HEK293 (cell line): ENCODE results near the gene TBX6.
A peak's percentile ranks its signal among the peaks of the same experiment; 100 is the strongest.

Source experiments
- BCL11A ChIP-seq: fragments of 450-650 bp; formaldehyde crosslinking; IDR thresholded peaks from 2 replicates; pipeline ENCODE4 v1.5.1; 2016; ENCODE audit warnings: low read depth, missing biosample characterization, missing genetic modification characterization
- GFI1B ChIP-seq: fragments of 450-650 bp; formaldehyde crosslinking; IDR thresholded peaks from 2 replicates; pipeline ENCODE4 v1.5.1; 2016; ENCODE audit warnings: missing biosample characterization, missing genetic modification characterization
- GLIS1 ChIP-seq: fragments of 450-650 bp; formaldehyde crosslinking; IDR thresholded peaks from 2 replicates; pipeline ENCODE4 v1.5.1; 2016; ENCODE audit warnings: missing biosample characterization, missing genetic modification characterization
- HOXD13 ChIP-seq: sonication (generic); formaldehyde crosslinking; IDR thresholded peaks from 2 replicates; pipeline ENCODE4 v1.8.0; 2022; ENCODE audit warnings: missing genetic modification reagents, borderline replicate concordance
- MEIS1 ChIP-seq: sonication (generic); formaldehyde crosslinking; IDR thresholded peaks from 2 replicates; pipeline ENCODE4 v1.8.1; 2022; ENCODE audit warnings: missing genetic modification reagents, mild to moderate bottlenecking, borderline replicate concordance
- SCRT1 ChIP-seq: fragments of 450-650 bp; formaldehyde crosslinking; IDR thresholded peaks from 2 replicates; pipeline ENCODE4 v1.5.1; 2016; ENCODE audit warnings: missing biosample characterization, missing genetic modification characterization, borderline replicate concordance
- SCRT2 ChIP-seq: fragments of 450-650 bp; formaldehyde crosslinking; IDR thresholded peaks from 2 replicates; pipeline ENCODE4 v1.5.1; 2016; ENCODE audit warnings: missing biosample characterization, missing genetic modification characterization
- TRIM28 ChIP-seq: IDR thresholded peaks from 2 replicates; pipeline ENCODE4 v1.6.1; 2011; ENCODE audit warnings: low read length, control low read depth, borderline replicate concordance
- ZBTB1 ChIP-seq: fragments of 450-650 bp; formaldehyde crosslinking; IDR thresholded peaks from 2 replicates; pipeline ENCODE4 v1.5.1; 2016; ENCODE audit warnings: missing biosample characterization, missing genetic modification characterization
- ZBTB21 ChIP-seq: fragments of 450-650 bp; formaldehyde crosslinking; IDR thresholded peaks from 2 replicates; pipeline ENCODE4 v1.5.1; 2017; ENCODE audit warnings: missing biosample characterization, missing genetic modification characterization
- ZBTB7A ChIP-seq: fragments of 450-650 bp; formaldehyde crosslinking; IDR thresholded peaks from 2 replicates; pipeline ENCODE4 v1.5.1; 2016; ENCODE audit warnings: low read depth, missing biosample characterization, missing genetic modification characterization
- ZFHX2 ChIP-seq: fragments of 450-650 bp; formaldehyde crosslinking; conservative IDR thresholded peaks from 2 replicates; pipeline ENCODE4 v1.5.1; 2016; ENCODE audit warnings: missing biosample characterization, missing genetic modification characterization
- ZFP37 ChIP-seq: fragments of 450-650 bp; formaldehyde crosslinking; IDR thresholded peaks from 2 replicates; pipeline ENCODE4 v1.5.1; 2016; ENCODE audit warnings: missing biosample characterization, missing genetic modification characterization
- ZNF114 ChIP-seq: fragments of 450-650 bp; formaldehyde crosslinking; IDR thresholded peaks from 2 replicates; pipeline ENCODE4 v1.5.0; 2017; ENCODE audit warnings: missing biosample characterization, missing genetic modification characterization
- ZNF155 ChIP-seq: fragments of 450-650 bp; formaldehyde crosslinking; IDR thresholded peaks from 2 replicates; pipeline ENCODE4 v1.5.1; 2016; ENCODE audit warnings: missing biosample characterization, missing genetic modification characterization
- ZNF211 ChIP-seq: fragments of 450-650 bp; formaldehyde crosslinking; IDR thresholded peaks from 2 replicates; pipeline ENCODE4 v1.5.1; 2016; ENCODE audit warnings: low read depth, missing biosample characterization, missing genetic modification characterization
- ZNF239 ChIP-seq: fragments of 450-650 bp; formaldehyde crosslinking; IDR thresholded peaks from 2 replicates; pipeline ENCODE4 v1.5.1; 2016; ENCODE audit warnings: missing biosample characterization, missing genetic modification characterization
- ZNF416 ChIP-seq: fragments of 450-650 bp; formaldehyde crosslinking; IDR thresholded peaks from 2 replicates; pipeline ENCODE4 v1.5.1; 2016; ENCODE audit warnings: missing biosample characterization, missing genetic modification characterization
- ZNF558 ChIP-seq: fragments of 450-650 bp; formaldehyde crosslinking; IDR thresholded peaks from 2 replicates; pipeline ENCODE4 v1.5.1; 2016; ENCODE audit warnings: missing biosample characterization, missing genetic modification characterization
- ZNF571 ChIP-seq: fragments of 450-650 bp; formaldehyde crosslinking; IDR thresholded peaks from 2 replicates; pipeline ENCODE4 v1.5.0; 2017; ENCODE audit warnings: missing biosample characterization, missing genetic modification characterization
- ZNF701 ChIP-seq: fragments of 450-650 bp; formaldehyde crosslinking; IDR thresholded peaks from 2 replicates; pipeline ENCODE4 v1.5.1; 2016; ENCODE audit warnings: missing biosample characterization, missing genetic modification characterization
- ZNF707 ChIP-seq: fragments of 450-650 bp; formaldehyde crosslinking; IDR thresholded peaks from 2 replicates; pipeline ENCODE4 v1.5.1; 2016; ENCODE audit warnings: missing biosample characterization, missing genetic modification characterization
- ZNF791 ChIP-seq: fragments of 450-650 bp; formaldehyde crosslinking; IDR thresholded peaks from 2 replicates; pipeline ENCODE4 v1.5.1; 2016; ENCODE audit warnings: missing biosample characterization, missing genetic modification characterization
- TF ChIP-seq, protein P1 (sequence below): fragments of 450-650 bp; formaldehyde crosslinking; IDR thresholded peaks from 2 replicates; pipeline ENCODE4 v1.5.1; 2016; ENCODE audit warnings: missing biosample characterization, missing genetic modification characterization
- TF ChIP-seq, protein P2 (sequence below): fragments of 450-650 bp; formaldehyde crosslinking; IDR thresholded peaks from 2 replicates; pipeline ENCODE4 v1.5.1; 2016; ENCODE audit warnings: missing biosample characterization, missing genetic modification characterization
- TF ChIP-seq, protein P3 (sequence below): fragments of 450-650 bp; formaldehyde crosslinking; IDR thresholded peaks from 2 replicates; pipeline ENCODE4; 2016; ENCODE audit warnings: missing biosample characterization, missing genetic modification characterization
- TF ChIP-seq, protein P4 (sequence below): fragments of 450-650 bp; formaldehyde crosslinking; IDR thresholded peaks from 2 replicates; pipeline ENCODE4 v1.5.1; 2017; ENCODE audit warnings: missing biosample characterization, mild to moderate bottlenecking, missing genetic modification characterization, moderate library complexity
- TF ChIP-seq, protein P5 (sequence below): fragments of 450-650 bp; formaldehyde crosslinking; IDR thresholded peaks from 2 replicates; pipeline ENCODE4 v1.5.1; 2016; ENCODE audit warnings: missing biosample characterization, missing genetic modification characterization
- TF ChIP-seq, protein P6 (sequence below): fragments of 450-650 bp; formaldehyde crosslinking; IDR thresholded peaks from 2 replicates; pipeline ENCODE4 v1.5.1; 2016; ENCODE audit warnings: missing biosample characterization, missing genetic modification characterization
- TF ChIP-seq, protein P7 (sequence below): fragments of 450-650 bp; formaldehyde crosslinking; IDR thresholded peaks from 2 replicates; pipeline ENCODE4 v1.5.1; 2017; ENCODE audit warnings: missing biosample characterization, missing genetic modification characterization

The TBX6 gene

DNA sequence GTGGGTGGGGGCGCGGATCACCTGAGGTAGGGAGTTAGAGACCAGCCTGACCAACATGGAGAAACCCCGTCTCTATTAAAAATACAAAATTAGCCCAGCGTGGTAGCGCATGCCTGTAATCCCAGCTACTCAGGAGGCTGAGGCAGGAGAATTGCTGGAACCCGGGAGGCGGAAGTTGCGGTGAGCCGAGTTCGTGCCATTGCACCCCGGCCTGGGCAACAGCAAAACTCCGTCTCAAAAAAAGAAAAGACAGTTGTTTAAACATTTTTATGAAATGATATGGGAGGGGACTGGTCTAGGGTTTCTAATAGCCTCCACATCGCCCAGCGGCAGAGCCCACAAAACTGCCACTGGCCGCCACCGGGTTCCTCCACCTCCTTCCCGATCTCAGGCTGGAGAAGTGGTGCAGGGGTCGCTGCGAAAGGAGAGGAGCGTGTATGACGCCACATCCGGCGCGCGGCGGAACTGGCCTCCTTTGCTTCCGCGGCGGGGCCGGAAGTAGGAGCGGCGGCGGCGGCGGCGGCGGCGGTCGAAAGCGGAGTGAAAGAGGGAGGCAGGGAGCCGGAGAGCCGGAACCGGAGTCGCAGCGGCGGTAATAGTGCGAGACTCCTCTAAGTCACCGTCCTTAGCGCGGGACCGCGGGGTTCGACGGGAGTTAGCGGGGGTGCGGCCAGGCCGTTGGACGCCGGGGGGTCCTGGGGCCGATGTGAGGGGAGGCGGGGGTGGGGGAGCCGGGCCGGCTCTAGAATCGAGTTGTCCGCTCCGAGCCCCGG lies 16.0 kb downstream of the TBX6 start, which contains the start of gene PPP4C (continued):
- TF ChIP-seq SCRT2 (tag by site-specific recombination) (no peak), ZNF701 (tag by site-specific recombination) (no peak), ZNF571 (tag by site-specific recombination) (no peak), ZFP37 (0 out of 2 replicates have a peak, but pooled peaks have one; percentile 22), MEIS1 (CRISPR knock-in tag) (no peak), GFI1B (tag by site-specific recombination) (no peak), ZNF707 (no peak), ZNF211 (tag by site-specific recombination) (no peak), ZNF114 (no peak), ZFHX2 (tag by site-specific recombination) (no peak), GLIS1 (tag by site-specific recombination) (peak; percentile 20; the same call in 1 of the 2 replicates), ZNF239 (tag by site-specific recombination) (no peak), BCL11A (tag by site-specific recombination) (no peak), TRIM28 (no peak), ZBTB21 (tag by site-specific recombination) (peak; percentile 97), SCRT1 (tag by site-specific recombination) (no peak), ZNF416 (no peak), ZBTB7A (tag by site-specific recombination) (no peak), ZNF155 (no peak), HOXD13 (no peak), ZNF791 (no peak), ZBTB1 (no peak), ZNF558 (tag by site-specific recombination) (no peak)
- TF ChIP-seq, protein P1, sequence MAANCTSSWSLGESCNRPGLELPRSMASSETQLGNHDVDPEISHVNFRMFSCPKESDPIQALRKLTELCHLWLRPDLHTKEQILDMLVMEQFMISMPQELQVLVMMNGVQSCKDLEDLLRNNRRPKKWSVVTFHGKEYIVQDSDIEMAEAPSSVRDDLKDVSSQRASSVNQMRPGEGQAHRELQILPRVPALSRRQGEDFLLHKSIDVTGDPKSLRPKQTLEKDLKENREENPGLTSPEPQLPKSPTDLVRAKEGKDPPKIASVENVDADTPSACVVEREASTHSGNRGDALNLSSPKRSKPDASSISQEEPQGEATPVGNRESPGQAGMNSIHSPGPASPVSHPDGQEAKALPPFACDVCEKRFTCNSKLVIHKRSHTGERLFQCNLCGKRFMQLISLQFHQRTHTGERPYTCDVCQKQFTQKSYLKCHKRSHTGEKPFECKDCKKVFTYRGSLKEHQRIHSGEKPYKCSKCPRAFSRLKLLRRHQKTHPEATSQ, result no peak
- TF ChIP-seq, protein P2, sequence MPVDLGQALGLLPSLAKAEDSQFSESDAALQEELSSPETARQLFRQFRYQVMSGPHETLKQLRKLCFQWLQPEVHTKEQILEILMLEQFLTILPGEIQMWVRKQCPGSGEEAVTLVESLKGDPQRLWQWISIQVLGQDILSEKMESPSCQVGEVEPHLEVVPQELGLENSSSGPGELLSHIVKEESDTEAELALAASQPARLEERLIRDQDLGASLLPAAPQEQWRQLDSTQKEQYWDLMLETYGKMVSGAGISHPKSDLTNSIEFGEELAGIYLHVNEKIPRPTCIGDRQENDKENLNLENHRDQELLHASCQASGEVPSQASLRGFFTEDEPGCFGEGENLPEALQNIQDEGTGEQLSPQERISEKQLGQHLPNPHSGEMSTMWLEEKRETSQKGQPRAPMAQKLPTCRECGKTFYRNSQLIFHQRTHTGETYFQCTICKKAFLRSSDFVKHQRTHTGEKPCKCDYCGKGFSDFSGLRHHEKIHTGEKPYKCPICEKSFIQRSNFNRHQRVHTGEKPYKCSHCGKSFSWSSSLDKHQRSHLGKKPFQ (tag by site-specific recombination), result no peak
- TF ChIP-seq, protein P3, sequence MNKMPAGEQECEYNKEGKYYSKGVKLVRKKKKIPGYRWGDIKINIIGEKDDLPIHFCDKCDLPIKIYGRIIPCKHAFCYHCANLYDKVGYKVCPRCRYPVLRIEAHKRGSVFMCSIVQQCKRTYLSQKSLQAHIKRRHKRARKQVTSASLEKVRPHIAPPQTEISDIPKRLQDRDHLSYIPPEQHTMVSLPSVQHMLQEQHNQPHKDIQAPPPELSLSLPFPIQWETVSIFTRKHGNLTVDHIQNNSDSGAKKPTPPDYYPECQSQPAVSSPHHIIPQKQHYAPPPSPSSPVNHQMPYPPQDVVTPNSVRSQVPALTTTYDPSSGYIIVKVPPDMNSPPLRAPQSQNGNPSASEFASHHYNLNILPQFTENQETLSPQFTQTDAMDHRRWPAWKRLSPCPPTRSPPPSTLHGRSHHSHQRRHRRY, result no peak
- TF ChIP-seq, protein P4, sequence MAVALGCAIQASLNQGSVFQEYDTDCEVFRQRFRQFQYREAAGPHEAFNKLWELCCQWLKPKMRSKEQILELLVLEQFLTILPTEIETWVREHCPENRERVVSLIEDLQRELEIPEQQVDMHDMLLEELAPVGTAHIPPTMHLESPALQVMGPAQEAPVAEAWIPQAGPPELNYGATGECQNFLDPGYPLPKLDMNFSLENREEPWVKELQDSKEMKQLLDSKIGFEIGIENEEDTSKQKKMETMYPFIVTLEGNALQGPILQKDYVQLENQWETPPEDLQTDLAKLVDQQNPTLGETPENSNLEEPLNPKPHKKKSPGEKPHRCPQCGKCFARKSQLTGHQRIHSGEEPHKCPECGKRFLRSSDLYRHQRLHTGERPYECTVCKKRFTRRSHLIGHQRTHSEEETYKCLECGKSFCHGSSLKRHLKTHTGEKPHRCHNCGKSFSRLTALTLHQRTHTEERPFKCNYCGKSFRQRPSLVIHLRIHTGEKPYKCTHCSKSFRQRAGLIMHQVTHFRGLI (tag by site-specific recombination), result no peak
- TF ChIP-seq, protein P5, sequence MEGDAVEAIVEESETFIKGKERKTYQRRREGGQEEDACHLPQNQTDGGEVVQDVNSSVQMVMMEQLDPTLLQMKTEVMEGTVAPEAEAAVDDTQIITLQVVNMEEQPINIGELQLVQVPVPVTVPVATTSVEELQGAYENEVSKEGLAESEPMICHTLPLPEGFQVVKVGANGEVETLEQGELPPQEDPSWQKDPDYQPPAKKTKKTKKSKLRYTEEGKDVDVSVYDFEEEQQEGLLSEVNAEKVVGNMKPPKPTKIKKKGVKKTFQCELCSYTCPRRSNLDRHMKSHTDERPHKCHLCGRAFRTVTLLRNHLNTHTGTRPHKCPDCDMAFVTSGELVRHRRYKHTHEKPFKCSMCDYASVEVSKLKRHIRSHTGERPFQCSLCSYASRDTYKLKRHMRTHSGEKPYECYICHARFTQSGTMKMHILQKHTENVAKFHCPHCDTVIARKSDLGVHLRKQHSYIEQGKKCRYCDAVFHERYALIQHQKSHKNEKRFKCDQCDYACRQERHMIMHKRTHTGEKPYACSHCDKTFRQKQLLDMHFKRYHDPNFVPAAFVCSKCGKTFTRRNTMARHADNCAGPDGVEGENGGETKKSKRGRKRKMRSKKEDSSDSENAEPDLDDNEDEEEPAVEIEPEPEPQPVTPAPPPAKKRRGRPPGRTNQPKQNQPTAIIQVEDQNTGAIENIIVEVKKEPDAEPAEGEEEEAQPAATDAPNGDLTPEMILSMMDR (tag by site-specific recombination), result peak; percentile 48; the same call in 1 of the 2 replicates
- TF ChIP-seq, protein P6, sequence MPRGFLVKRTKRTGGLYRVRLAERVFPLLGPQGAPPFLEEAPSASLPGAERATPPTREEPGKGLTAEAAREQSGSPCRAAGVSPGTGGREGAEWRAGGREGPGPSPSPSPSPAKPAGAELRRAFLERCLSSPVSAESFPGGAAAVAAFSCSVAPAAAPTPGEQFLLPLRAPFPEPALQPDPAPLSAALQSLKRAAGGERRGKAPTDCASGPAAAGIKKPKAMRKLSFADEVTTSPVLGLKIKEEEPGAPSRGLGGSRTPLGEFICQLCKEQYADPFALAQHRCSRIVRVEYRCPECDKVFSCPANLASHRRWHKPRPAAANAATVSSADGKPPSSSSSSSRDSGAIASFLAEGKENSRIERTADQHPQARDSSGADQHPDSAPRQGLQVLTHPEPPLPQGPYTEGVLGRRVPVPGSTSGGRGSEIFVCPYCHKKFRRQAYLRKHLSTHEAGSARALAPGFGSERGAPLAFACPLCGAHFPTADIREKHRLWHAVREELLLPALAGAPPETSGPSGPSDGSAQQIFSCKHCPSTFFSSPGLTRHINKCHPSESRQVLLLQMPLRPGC (tag by site-specific recombination), result no peak; the same call in 1 of the 2 replicates
- TF ChIP-seq, protein P7, sequence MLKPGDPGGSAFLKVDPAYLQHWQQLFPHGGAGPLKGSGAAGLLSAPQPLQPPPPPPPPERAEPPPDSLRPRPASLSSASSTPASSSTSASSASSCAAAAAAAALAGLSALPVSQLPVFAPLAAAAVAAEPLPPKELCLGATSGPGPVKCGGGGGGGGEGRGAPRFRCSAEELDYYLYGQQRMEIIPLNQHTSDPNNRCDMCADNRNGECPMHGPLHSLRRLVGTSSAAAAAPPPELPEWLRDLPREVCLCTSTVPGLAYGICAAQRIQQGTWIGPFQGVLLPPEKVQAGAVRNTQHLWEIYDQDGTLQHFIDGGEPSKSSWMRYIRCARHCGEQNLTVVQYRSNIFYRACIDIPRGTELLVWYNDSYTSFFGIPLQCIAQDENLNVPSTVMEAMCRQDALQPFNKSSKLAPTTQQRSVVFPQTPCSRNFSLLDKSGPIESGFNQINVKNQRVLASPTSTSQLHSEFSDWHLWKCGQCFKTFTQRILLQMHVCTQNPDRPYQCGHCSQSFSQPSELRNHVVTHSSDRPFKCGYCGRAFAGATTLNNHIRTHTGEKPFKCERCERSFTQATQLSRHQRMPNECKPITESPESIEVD (tag by site-specific recombination), result no peak
